Stomach (tissue), 9 donors: ENCODE measurements around the gene ARID3B. TPM values are rescaled to one million over a fixed set of nuclear protein-coding genes. Genes with fewer than 3 reads are reported as not detected.

Experiments used
- DNase-seq, 2 donors: peaks; one replicate each; pipeline versions ENCODE4 v3.0.0 to v3.0.0-alpha.2; 2013 to 2019
- H3K27ac ChIP-seq, 5 donors: fragments of 200-600 bp in 4 of 5; sonication (generic) in 4 of 5; one replicate each; pipeline ENCODE4 v1.5.1; 2013 to 2019; ENCODE audit warnings: mild to moderate bottlenecking in 1 of 5, moderate library complexity in 1 of 5
- H3K27me3 ChIP-seq, 3 donors: fragments of 200-600 bp; sonication (generic); one replicate each; pipeline ENCODE4 v1.5.1; 2017 to 2019; ENCODE audit warnings: mixed run types in 1 of 3
- H3K36me3 ChIP-seq, 4 donors: fragments of 200-600 bp; sonication (generic); 1 replicate in 3 of 4; 2 replicates in 1 of 4; pipeline ENCODE4 v1.5.1; 2016 to 2019
- H3K4me1 ChIP-seq, 4 donors: fragments of 200-600 bp; sonication (generic); one replicate each; pipeline ENCODE4 v1.5.1; 2016 to 2019
- H3K4me3 ChIP-seq, 4 donors: fragments of 200-600 bp; sonication (generic) in 3 of 4; one replicate each; pipeline ENCODE4 v1.5.1; 2016 to 2019; ENCODE audit warnings: mild to moderate bottlenecking in 1 of 4
- H3K9me3 ChIP-seq, 4 donors: fragments of 200-600 bp; sonication (generic); one replicate each; pipeline ENCODE4 v1.5.1; 2016 to 2019
- EP300 ChIP-seq: sonication (generic); formaldehyde crosslinking; IDR thresholded peaks from one replicate; pipeline ENCODE4 v1.6.1; 2017; ENCODE audit warnings: antibody characterized with exemption
- POLR2A ChIP-seq, 4 donors: fragments of 450-650 bp; IDR thresholded peaks; one replicate each; pipeline ENCODE4 v1.6.1; 2016; ENCODE audit warnings: antibody characterized with exemption in 4 of 4, control low read depth in 2 of 4, mild to moderate bottlenecking in 1 of 4, moderate library complexity in 1 of 4
- POLR2AphosphoS5 ChIP-seq, 3 donors: sonication (generic); formaldehyde crosslinking; IDR thresholded peaks; one replicate each; pipeline ENCODE4 v1.6.1; 2016; ENCODE audit warnings: antibody characterized with exemption in 3 of 3
- WGBS, 5 donors: extraction: QIAGEN DNeasy Blood & Tissue Kit in 3 of 5; methylation state at CpG; one replicate each; pipeline versions ENCODE4 v1.1.5 to v1.1.7; 2013 to 2018; 5-methylcytosine and 5-hydroxymethylcytosine counted together
- intact Hi-C: fragments of 100-400 bp; cut with DNase I; formaldehyde crosslinking; loops from one replicate; pipeline ENCODE4 v1.15.1; 2023; ENCODE audit warnings: low total_unique reads
- polyA plus RNA-seq, 3 donors: library from polyadenylated mRNA; stranded (reverse); fragments of 200-250 nt; gene quantifications; one replicate each; pipeline ENCODE4 v1.2.3, GENCODE V29; 2013
- total RNA-seq, 5 donors: library from RNA; depleted of rRNA; stranded (reverse); fragments of >200 nt; gene quantifications; one replicate each; pipeline versions ENCODE4 v1.1.0 to v1.2.3, GENCODE V29; 2014 to 2016
- TF ChIP-seq, protein P1 (sequence below), 7 experiments: fragments of 450-650 bp in 4 of 7; fragments of 200-600 bp in 3 of 7; sonication (generic) in 3 of 7; IDR thresholded peaks; one replicate each; pipeline ENCODE4 v1.5.1; 2016 to 2019; ENCODE audit warnings: antibody characterized with exemption in 7 of 7, control low read depth in 2 of 7, mild to moderate bottlenecking in 1 of 7
- donor health status: healthy with polysubstance abuse.
- donor health status: Bipolar disorder and iron deficiency.
- donor health status: healthy.

Gene ARID3B
- total and polyA plus RNA-seq, 8 donors: 2.2 to 25.2 (median 5.1) TPM

GRCh38 chr15:74598126-74598842 is 57.3 kb downstream of the ARID3B start:
- Histone ChIP-seq H3K36me3 (peaks cover 5 to 31% (median 29%) of the 10 kb centered on the region in 4 donors), H3K27me3 (no peaks in the 10 kb centered on the region), H3K9me3 (no peaks in the 10 kb centered on the region), H3K4me3 (peak overlapping the region; percentile 55 to 80 (median 67)), H3K4me1 (peaks cover 17 to 30% (median 26%) of the 10 kb centered on the region in 4 donors), H3K27ac (peak overlapping the region; percentile 81 to 89 (median 87))
- intact Hi-C loops: no loop called here
- TF ChIP-seq POLR2AphosphoS5 (IDR thresholded peaks at IDR 0.05) (peak; percentile 81 to 92 (median 83)), EP300 (no peak), POLR2A (IDR thresholded peaks at IDR 0.05) (no peak)
- TF ChIP-seq, protein P1, sequence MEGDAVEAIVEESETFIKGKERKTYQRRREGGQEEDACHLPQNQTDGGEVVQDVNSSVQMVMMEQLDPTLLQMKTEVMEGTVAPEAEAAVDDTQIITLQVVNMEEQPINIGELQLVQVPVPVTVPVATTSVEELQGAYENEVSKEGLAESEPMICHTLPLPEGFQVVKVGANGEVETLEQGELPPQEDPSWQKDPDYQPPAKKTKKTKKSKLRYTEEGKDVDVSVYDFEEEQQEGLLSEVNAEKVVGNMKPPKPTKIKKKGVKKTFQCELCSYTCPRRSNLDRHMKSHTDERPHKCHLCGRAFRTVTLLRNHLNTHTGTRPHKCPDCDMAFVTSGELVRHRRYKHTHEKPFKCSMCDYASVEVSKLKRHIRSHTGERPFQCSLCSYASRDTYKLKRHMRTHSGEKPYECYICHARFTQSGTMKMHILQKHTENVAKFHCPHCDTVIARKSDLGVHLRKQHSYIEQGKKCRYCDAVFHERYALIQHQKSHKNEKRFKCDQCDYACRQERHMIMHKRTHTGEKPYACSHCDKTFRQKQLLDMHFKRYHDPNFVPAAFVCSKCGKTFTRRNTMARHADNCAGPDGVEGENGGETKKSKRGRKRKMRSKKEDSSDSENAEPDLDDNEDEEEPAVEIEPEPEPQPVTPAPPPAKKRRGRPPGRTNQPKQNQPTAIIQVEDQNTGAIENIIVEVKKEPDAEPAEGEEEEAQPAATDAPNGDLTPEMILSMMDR (IDR thresholded peaks at IDR 0.05): no peak
- DNase-seq: peak; percentile 96 to 97
- 0 to 4% (median 1%) methylated on average over 22 to 26 of the region's 26 CpGs for WGBS, 5 donors

DNA sequence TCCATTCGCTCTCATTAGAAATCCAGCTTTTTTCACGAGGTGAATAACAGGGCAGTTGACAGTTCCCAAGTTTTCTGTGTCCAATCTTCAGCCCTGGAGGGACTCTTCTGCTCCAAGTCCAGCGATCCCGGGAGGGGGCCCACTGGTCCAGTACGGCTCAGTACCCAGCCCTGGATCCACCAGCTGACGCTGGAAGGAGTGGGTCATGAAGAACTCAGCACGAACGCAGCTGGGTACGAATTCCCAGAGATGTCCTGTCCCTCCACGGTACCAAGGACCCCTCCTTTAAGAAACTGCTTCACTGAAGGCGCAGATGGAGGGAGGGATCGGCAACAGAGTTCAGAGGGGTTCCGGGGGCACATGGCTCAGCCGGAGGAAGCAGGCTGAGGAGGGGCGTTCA is 58.1 kb downstream of the ARID3B start:
- peaks cover 17 to 30% (median 26%) of the 10 kb centered on the region in 4 donors for H3K4me1 ChIP-seq
- H3K27me3 ChIP-seq: no peaks in the 10 kb centered on the region
- intact Hi-C loops: no loop called here
- H3K27ac ChIP-seq: peak overlapping the region in 4 of 5 donors; percentile 87 to 89 (median 88)
- 62 to 74% (median 72%) methylated on average over 14 to 15 of the region's 15 CpGs for WGBS, 5 donors
- TF ChIP-seq POLR2AphosphoS5 (IDR thresholded peaks at IDR 0.05) (no peak), POLR2A (IDR thresholded peaks at IDR 0.05) (no peak), EP300 (no peak)
- TF ChIP-seq, protein P1 (IDR thresholded peaks at IDR 0.05): no peak
- H3K4me3 ChIP-seq: peak overlapping the region; percentile 55 to 80 (median 67)
- peaks cover 5 to 22% (median 20%) of the 10 kb centered on the region in 4 donors for H3K36me3 ChIP-seq
- no peaks in the 10 kb centered on the region for H3K9me3 ChIP-seq
- no peak for DNase-seq

DNA sequence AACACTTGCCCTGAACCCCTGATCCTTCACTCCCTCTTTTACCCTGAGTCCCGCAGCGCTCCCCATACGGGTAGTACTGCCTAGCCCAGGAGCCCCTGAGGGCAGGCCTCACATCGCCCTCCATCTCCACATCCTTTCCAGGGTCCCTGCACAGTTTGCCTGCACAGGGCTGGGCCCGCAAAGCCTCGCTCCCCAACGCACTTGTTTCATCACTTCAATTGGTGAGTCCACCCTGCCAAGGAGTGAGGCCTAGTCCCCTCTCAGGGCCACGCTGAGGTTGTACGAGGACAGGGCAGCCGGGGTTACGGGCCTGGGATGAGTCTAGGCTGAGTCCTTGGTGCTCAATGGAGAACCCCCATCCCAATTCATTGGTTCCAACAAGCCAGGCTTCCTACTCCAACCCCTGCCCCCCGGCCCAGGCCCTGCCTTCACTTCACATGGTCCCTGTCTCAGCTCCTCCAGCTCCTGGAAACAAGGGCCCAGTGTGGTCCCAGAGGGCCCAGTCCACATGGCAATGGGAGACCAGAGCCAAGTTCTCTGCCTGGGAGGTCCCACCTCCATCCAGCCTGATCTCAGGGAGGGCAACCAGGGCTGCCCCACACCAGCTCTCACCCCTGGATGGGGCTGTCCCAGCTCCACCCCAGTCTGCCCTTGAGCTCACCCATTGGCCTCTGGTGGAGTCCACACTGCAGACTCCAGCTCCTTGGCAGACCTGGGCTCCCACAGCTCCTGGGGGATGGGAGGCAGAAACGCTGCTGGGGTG is 62.2 kb downstream of the ARID3B start:
- no peak for TF ChIP-seq POLR2AphosphoS5 (IDR thresholded peaks at IDR 0.05)
- no peak for TF ChIP-seq EP300
- TF ChIP-seq, protein P1 (IDR thresholded peaks at IDR 0.05): no peak
- TF ChIP-seq POLR2A (IDR thresholded peaks at IDR 0.05): no peak
- no peak for DNase-seq
- Histone ChIP-seq H3K4me3 (no peak overlapping the region), H3K4me1 (peaks cover 12 to 23% (median 20%) of the 10 kb centered on the region in 4 donors), H3K9me3 (no peaks in the 10 kb centered on the region), H3K36me3 (no peaks in the 10 kb centered on the region), H3K27ac (no peak overlapping the region), H3K27me3 (no peaks in the 10 kb centered on the region)
- WGBS, 5 donors: 83 to 91% (median 91%) methylated on average over 12 to 13 of the region's 13 CpGs
- intact Hi-C loops: loop anchor here (10.0 kb wide), 1 partner anchor 58 kb away; the partner anchor contains the start of gene ARID3B
